ENCODE data around the gene ST6GAL1.

DNA sequence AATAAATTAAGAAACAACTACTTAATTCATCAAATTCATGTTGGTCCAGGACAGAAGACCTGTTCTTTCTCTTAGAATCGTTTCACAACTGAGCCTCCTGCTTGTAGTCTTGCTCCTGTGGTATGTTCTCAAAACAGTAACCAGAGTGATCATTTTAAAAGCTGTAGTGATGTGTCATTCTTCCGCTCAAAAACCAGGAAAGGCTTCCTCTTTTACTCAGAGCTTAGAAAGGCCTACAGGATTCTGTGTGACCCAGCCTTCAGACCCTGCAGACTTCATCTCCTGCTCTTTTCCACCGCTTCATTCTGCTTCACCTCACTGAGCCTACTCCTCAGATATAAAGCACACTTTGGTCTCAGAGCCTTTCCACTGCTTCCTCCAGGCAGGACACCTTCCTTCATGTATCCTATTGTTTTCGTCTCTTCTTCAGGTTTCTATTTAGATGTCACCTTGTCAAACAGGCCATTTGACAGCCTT, 22.7 kb downstream of the ST6GAL1 start:
- TF ChIP-seq, protein P1, sequence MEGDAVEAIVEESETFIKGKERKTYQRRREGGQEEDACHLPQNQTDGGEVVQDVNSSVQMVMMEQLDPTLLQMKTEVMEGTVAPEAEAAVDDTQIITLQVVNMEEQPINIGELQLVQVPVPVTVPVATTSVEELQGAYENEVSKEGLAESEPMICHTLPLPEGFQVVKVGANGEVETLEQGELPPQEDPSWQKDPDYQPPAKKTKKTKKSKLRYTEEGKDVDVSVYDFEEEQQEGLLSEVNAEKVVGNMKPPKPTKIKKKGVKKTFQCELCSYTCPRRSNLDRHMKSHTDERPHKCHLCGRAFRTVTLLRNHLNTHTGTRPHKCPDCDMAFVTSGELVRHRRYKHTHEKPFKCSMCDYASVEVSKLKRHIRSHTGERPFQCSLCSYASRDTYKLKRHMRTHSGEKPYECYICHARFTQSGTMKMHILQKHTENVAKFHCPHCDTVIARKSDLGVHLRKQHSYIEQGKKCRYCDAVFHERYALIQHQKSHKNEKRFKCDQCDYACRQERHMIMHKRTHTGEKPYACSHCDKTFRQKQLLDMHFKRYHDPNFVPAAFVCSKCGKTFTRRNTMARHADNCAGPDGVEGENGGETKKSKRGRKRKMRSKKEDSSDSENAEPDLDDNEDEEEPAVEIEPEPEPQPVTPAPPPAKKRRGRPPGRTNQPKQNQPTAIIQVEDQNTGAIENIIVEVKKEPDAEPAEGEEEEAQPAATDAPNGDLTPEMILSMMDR (conservative IDR thresholded peaks at IDR 0.05; ENCODE audit: low read depth, low read length), result no peak
- TF ChIP-seq POLR2A (IDR thresholded peaks at IDR 0.05; ENCODE audit: low read depth, low read length), result no peak
- TF ChIP-seq BHLHE40 (IDR thresholded peaks at IDR 0.05; ENCODE audit: low read depth, low read length), result no peak
- TF ChIP-seq SMC3 (IDR thresholded peaks at IDR 0.05; ENCODE audit: low read depth, low read length), result no peak
